Urothelium cell line (cell line): ENCODE data around the gene MICB.
"Not testable (repeated sequence)": the region's sequence is repeated elsewhere in the genome, so short reads cannot be mapped to it uniquely, and the experiment has no call there.

Experiments
- DNase-seq: peaks from one replicate; pipeline ENCODE4 v3.0.0; 2011; ENCODE audit warnings: low spot score, mixed read lengths
- FAIRE-seq: peaks from 2 replicates; lab custom pipeline; 2011; peaks lifted over from hg19 to GRCh38; lab: Jason Lieb, UNC

Gene MICB

DNA sequence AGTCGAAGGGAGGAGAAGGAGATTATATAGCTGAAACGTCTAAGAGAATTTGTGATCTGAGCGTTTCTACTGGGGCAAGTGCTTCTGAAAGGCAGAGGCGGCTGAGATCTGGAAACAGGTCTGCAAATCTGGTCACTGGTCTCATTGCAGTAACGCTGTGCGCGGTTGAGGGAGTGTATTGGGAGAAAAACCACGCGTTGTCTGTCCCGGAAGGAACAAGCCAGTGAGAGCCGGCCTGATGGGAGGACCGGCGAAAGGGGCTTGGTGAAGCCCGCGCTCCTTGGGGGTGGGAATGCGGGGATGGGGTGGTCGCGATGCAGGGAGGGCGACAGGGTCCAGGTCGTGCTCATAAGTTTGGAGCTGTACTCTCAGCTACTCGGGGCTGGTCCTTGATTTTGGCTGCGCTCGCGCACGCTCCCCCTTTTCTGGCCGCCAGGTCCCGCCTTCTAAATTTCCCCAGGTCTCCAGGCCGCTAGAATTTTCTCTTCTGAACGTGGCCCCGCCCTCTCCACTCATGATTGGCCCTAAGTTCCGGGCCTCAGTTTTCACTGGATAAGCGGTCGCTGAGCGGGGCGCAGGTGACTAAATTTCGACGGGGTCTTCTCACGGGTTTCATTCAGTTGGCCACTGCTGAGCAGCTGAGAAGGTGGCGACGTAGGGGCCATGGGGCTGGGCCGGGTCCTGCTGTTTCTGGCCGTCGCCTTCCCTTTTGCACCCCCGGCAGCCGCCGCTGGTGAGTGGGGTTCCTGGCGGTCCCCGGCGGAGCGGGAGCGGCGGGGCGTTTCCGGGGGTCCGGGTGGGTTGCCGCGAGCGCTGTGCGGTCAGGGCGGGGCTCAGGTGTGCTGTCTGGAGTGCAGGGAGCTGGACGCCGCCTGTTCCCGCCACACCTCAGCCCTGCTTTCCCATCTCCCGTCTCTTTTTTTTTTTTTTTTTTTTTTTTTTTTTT lies at the start of gene MICB:
Gene MICB (plus strand): TSS at position 615 of the 946 bp plus-strand sequence. CDS start 49 bp downstream, at position 664.
- FAIRE-seq, result no peak

DNA sequence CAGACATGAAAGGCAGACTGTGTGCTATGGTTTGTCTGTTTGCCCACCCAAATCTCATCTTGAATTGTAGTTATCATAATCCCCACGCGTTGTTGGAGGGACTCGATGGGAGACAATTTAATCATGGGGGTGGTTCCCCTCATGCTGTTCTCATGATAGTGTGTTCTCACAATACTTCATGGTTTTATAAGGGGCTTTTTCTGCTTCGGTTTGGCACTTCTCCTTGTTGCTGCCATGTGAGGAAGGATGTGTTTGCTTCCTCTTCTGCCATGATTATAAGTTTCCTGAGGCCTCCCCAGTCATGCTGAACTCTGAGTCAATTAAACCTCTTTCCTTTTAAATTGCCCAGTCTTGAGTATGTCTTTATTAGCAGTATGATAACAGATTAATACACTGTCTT lies 47.2 kb upstream of the MICB start:
- FAIRE-seq (no peak), DNase-seq (no peak)

More for the DNA sequence above, at the start of gene MICB:
- no peak for DNase-seq

DNA sequence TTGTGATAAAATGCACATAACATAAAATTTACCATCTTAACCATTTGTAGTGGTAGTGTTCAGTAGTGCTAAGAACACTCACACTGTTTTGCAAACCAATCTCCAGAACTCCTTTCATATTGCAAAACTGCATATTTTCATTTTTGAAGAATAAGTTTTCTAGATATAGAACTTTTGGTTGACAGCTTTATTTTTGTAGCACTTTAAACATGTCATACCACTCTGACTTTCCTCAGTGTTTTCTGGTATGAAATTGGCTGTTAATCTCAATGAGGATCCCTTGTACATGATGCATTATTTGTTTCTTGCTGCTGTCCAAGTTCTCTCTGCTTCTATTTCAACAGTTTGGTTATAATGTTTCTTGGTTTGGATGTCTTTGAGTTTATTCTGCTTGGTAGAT lies 45.1 kb upstream of the MICB start:
- DNase-seq (no peak), FAIRE-seq (no peak)

DNA sequence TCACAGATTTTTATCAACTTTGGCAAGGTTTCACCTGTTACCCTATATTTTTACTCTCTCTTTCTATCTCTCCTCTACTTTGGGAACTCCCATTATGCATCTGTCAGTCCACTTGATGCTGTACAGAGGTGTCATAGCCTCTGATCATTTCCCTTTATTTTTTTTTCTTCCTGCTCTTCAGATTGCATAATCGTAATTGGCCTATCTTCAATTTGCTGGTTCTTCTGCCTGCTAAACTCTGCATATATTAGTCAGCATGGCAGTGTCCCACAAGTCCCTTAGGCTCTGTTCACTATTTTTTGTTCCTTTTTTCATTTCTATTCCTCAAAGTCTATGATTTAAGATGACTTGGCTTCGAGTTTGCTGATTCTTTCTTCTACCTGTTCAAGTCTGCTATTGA lies 44.7 kb upstream of the MICB start:
- FAIRE-seq (no peak), DNase-seq (no peak)

DNA sequence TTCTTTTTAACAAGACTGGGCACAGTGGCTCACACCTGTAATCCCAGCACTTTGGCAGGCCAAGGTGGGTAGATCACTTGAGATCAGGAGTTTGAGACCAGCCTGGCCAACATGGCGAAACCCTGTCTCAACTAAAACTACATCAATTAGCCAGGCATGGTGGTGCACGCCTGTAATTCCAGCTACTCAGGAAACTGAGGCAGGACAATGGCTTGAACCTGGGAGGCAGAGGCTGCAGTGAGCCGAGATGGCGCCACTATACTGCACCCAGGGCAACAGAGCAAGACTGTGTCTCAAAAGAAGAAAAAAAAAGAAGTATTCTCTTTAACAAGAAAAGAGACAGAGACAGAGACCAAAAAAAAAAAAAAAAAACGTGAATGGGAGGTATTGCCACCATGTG lies 38.1 kb upstream of the MICB start:
- FAIRE-seq, result not testable (repeated sequence)

DNA sequence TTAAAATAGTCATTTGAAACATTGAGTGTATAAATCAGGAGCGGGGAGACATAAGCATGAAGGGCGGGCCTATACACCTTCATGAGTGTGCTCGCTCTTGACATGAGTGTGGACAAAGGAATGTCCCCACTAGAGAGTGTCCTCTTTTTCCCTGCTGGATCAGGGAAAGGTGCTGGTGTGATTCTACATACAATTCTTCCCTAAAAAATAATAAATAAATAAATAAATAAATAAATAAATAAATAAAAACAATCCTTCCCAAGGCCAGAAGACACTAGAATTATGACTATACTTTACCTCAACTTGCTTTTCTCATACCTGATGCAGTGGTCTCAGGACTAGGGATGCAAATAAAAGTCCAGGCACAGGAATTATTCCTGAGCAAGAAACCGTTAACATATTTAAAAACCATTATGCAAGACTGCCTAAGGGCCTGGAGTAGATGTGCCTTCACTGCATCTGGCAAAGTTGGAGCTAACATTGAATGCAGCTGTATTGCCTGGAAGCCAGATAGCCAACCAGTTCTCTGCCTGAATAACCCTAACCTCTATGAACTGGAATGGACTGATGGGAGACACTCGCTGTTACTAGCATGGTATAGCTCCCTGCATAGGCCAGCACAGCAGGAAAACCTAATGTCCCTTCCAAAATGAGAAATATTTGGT lies 37.5 kb upstream of the MICB start:
- no peak for FAIRE-seq
- DNase-seq, result no peak

More for the DNA sequence above, 38.1 kb upstream of the MICB start:
- not testable (repeated sequence) for DNase-seq

DNA sequence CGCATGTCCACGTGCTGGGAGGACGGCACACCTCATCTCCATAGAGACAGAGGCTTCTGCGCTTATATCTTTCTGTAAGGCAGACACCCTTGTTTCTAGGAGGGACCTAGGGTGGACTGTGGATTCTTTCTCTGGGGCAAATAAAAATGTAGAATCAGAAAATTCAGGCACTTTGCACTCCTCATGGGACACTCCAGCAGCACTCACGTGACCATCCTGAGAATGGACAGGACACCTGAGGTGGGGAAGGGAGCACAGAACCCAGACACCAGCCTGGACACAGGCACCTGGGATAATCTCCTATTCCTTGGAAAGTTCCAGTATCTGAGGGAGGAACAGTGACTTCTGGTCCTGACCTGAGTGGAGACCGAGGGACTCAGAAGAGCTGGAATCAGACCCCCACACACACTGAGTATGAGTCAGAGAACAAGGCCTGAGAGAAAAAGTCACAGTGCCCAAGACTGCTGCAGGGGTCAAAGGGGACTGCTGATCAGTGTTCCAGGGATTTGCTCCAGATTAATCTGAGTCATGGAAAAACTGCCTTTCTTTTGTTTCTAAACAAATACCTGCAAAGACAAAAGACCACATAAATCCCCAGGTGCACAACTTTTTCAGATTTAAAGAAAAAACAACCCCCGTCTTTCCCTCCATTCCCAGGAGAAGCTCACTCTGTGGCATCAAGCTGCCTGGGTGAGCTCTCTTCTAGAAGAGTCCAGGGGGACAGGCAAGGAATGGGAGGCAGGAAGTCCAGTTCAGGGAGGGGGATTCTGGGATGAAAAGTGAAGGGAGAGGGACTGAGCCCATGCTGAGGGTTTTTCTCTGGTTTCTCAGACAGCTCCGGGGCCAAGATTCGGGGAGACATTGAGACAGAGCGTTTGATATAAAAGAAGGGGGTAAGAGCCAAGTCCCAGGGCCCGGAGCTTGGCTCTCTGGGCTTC lies 35.6 kb upstream of the MICB start:
- DNase-seq, result no peak
- FAIRE-seq, result no peak

DNA sequence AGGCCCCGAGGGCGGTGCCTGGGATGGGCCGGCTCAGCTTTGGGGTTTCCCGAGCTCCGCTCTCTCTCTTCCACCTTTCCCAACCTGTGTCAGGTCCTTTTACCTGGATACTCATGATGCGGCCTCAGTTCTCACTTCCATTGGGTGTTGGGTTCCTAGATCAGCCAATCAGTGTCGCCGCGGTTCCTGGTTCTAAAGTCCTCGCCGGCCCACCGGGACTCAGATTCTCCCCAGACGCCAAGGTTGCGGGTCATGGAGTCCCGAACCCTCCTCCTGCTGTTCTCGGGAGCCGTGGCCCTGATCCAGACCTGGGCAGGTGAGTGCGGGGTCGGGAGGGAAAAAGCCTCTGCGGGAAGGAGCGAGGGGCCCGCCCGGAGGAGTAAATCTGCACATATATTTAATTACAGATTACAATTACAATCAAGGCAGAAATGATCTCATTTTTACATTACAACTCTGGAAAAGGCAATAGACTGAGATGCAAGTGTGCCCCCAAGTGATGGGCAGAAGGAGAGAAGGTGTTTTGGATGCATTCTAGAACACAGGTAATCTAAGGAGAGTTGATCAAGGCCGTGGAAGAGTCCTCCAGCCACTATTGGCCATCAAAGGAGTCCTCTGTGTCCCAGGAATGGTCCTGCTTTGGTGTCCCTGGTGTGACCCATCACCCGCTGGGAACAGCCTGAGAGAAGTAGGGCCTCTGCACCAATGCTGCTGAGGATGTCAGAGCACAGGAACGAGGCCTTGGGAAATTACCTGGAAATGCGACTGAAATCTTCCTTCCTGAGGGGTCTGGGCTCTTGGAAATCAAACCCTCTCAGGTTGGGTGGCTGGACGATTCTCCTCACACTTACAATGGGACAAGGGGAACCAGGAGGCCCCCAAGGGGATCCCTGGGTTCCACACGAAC lies 34.7 kb upstream of the MICB start:
- FAIRE-seq (no peak), DNase-seq (no peak)

DNA sequence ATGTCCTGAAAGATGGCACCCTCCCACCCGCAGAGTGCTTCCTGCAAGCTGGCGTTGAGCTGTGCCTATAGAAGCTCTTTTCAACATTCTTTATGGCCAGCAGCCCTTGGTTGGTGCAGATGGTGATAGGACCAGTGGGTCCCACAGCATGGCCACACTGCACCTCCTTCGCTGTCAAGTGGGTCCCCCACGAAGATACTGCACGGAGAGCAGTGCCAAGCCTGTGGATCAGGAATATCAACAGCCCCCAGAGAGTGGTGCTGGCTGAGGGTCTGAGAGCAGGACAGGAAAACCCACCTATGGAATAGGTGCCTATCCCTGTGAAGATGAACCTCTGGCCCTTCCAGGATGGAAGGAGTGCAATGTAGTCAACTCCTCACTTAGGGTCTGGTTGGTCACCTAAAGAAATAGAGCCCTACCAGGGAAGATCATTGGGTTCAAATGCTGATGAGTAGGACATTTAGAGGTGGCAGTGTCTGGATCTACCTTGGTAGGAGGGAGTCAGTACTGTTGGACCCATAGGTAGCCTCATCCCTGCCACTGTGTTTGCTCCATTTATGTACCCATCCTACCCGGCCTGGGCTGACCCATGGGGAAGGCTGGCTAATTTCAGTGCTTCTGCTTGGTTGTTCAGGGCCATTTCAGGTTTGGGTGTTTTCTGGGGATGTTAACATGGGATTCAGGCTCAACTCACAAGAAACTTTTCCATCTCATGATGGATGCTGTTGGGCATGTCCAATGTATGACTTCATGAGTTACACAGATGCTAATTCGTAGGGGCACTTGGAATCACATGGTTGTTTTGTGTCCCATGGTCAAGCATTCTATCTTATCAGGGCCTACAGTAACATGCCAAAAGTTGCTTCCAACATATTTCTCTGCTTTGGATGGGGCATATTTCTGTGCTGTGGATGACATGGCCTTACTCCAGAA lies 33.4 kb upstream of the MICB start:
- FAIRE-seq (no peak), DNase-seq (no peak)

DNA sequence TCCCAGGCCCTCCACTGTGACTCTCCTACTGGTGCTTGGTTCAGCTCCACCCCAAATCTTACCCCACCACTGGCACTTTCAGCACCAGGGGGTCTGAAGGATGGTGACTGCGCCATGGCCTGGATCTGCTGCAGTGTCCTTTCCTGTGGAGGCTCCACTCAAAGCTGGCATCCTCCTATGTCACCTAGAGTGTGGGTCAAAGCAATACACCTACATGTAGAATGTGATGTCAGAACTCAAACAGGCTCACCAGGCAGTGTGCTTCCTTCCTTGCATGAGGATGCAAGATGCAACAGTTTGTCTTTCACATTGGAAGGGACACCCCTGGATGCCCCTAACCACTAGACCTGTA lies 32.8 kb upstream of the MICB start:
- FAIRE-seq (no peak), DNase-seq (no peak)

DNA sequence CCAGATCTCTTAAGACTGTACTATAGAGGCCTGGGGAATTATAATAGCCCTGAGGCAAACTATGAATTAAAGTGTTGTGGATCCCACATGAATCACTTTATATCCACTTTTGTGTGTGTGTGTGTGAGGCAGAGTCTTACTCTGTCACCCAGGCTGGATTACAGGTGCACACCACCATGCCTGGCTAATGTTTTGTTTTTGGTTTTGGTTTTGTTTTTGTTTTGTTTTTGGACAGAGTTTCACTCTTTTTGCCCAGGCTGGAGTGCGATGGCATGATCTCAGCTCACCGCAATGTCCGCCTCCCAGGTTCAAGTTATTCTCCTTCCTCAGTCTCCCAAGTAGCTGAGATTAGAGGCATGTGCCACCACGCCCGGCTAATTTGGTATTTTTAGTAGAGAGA lies 32.2 kb upstream of the MICB start:
- FAIRE-seq (no peak), DNase-seq (no peak)

DNA sequence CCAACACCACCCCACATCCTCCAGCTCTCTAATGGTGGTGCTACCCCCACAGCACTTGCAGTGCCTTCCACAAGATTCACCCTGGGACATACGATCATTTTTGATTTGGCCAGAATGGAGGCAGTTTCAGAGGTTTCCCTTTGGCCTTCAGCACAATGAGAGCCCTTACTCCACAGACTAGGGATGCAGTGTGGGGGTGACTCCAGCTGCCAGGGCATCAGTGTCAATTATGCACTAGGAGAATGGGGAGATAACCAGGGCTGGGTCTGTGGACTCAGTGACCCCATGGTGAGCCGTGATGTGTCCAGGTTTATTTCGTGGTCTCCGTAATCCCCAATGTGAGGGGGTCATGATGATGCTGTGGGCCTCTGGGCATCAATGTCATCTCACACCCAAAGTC lies 31.5 kb upstream of the MICB start:
- DNase-seq, result no peak
- FAIRE-seq, result no peak

DNA sequence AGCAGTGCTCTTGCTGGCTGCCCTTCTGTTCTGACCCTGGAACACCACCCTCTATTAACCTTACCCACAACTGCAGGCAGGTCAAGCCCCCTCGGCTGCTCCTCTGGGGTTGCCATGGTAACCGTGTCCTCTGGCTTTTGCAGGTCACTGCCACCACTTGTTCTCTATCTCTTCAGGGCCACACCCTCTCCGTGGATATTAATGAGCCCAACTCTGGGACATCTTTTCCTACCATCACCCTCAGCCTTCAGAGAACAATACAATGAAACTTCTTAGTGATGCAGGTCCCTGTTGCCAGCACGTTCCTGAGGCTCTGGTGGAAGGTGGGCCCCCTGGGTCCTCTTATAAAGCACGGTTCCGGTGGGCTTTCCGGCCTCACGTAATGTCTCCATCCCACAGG lies 30.8 kb upstream of the MICB start:
- FAIRE-seq (no peak), DNase-seq (no peak)

DNA sequence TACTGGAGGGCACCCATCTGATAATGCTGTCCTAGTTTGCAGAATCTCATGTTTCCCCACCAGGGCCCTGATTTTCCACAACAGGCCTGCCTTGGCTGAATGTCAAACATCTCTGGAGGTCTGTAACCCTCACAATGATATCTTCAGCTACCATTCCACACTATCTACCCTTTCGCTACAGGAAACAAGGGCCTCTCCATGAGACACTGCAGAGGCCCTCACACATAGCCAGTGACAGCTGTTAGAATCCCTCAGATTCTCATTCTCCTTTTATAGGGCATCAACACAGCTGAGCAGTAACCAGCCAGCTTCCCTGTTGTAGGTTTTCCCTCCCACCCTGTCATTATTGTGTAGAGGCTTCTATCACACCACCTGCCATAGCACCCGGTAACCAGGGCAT lies 29.6 kb upstream of the MICB start:
- FAIRE-seq (no peak), DNase-seq (no peak)

DNA sequence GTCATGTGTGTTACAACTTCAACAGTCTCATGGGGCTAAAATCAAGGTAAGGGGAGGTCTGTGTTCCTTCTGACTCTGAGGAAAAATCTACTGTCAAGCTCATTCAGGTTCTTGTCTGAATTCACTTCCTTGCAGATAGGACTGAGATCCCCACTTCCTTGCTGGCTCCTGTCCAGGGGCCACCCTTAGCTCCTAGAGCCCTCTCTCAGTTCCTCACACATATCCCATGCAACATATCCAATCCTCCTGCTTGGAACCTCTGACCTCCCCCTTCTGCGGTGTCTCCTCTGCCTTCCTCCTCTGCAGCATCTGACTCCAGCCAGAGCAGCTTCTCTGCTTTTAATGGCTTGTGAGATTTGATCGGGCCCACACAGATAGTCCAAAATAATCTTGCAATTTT lies 27.1 kb upstream of the MICB start:
- FAIRE-seq (no peak), DNase-seq (no peak)

DNA sequence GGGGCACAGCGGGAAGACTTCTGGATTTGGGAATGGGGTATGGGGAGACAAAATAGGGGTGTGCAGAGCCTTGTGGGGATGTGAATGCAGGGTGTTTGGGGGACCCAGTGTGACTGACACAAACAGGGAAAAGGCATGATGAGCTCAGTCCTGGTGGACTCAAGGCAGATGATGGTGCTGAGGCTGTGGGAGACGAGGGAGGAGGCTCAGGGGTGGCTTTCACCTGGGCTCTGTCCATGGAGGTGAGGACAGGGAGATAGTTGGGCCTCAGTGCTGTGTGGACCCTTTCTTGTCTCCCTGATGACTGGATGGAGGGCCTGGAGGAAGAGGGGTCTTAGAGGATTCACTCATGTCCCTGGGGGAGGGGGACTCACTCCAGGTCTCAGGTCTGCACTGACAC lies 26.2 kb upstream of the MICB start:
- FAIRE-seq (no peak), DNase-seq (no peak)

DNA sequence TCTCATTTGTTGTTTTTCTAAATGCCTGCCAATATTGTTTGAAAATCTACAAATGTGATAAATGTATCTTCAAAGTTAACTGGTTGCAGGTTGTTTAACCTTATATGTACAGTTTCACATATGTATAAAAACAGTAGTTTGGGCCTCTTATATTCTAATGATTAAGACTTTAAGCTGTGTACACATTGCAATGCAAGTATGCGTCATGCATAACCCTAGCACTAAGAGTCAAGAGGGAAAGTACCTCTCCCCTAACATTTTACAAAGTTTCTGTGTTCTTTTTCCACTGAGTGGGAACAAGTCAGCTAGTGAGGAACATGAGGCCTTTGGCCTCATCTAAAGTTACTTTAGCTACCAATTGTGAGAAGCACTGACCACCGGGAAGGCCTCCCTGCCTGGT lies 25.7 kb upstream of the MICB start:
- DNase-seq (no peak), FAIRE-seq (no peak)

DNA sequence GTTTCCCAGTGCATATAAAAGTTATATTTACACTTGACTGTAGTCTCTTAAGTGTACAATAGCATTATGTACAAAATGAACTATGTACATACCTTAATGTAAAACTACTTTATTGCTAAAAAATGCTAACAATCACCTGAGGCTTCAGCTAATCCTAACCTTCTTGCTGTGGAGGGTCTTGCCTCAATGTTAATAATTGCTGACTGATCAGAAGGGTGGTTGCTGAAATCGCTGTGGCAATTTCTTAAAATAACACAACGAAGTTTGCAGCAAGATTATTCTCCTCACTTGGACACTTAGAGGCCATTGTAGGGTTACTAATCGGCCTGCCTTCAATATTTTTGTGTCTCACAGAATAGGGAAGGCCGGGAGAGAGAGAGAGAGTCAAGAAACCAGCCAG lies 24.7 kb upstream of the MICB start:
- FAIRE-seq, result no peak

More for the DNA sequence above, 24.7 kb upstream of the MICB start:
- no peak for DNase-seq
